OCI-LY3 (cell line): ENCODE measurements around the gene FMN1.

Source experiments
- EZH2phosphoT487 ChIP-seq: fragments of 200-600 bp; shearing (Covaris generic); IDR thresholded peaks from 2 replicates; pipeline ENCODE4 v1.6.1; 2018; ENCODE audit warnings: antibody characterized with exemption, mixed run types, low read depth
- TF ChIP-seq, protein P1 (sequence below): fragments of 200-600, 300-600 bp; sonication (generic); IDR thresholded peaks from 2 replicates; pipeline ENCODE4 v1.5.1; 2014; ENCODE audit warnings: antibody characterized with exemption, low read length, low read depth

DNA sequence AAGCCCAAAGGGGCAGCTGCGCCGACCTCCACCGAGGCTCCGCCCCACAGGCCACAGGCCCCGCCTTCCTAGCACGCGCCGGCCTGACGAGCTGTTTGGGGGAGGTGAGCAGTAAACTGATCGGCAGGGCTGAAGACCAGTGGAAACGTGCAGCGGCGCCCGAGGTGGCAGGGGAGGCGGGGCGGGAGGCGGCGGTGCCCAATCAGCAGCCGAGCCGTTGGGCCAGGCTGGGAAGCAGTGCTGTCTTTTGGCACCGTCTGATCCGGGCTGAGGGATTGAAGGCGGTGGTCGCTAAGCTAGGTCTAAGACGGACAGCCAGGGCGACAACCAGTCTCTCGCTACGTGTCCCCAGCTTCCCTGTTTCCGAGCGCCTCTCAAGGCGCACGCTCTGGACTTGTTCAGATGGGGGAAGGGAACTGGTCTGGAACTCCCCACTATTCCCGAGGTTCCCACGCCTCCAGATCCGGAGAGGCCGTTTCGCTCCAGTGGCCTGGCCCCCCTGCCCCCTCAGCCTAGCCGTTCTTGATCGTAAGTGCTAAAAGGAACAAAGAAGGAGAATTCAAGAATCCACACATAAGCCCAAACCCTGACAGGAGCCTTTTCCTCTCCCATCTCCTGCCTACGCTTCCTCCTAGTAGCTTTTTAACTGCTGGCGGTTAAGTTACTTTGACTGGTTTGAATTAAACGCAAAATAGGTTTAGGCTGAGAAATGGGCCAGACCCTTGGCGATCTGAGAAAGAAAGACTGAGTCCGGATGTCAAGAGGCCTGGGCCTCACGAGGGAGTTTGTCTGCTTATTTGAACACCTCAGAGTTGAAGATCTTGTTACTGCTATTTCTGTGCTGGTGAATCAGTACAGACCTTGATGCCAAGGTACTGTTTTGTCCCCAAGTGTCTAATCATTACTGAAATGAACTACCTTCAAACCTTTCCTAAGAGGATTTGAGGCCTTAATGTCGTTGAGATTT, at the start of gene FMN1:
- TF ChIP-seq, protein P1, sequence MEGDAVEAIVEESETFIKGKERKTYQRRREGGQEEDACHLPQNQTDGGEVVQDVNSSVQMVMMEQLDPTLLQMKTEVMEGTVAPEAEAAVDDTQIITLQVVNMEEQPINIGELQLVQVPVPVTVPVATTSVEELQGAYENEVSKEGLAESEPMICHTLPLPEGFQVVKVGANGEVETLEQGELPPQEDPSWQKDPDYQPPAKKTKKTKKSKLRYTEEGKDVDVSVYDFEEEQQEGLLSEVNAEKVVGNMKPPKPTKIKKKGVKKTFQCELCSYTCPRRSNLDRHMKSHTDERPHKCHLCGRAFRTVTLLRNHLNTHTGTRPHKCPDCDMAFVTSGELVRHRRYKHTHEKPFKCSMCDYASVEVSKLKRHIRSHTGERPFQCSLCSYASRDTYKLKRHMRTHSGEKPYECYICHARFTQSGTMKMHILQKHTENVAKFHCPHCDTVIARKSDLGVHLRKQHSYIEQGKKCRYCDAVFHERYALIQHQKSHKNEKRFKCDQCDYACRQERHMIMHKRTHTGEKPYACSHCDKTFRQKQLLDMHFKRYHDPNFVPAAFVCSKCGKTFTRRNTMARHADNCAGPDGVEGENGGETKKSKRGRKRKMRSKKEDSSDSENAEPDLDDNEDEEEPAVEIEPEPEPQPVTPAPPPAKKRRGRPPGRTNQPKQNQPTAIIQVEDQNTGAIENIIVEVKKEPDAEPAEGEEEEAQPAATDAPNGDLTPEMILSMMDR, result no peak
- no peak for TF ChIP-seq EZH2phosphoT487
